Muscle layer of duodenum (tissue), 2 donors: ENCODE measurements around the gene PACS2.

ENCODE experiments used
- H3K27ac ChIP-seq: one replicate; pipeline ENCODE4 v1.7.0; 2013; ENCODE audit warnings: mild to moderate bottlenecking, low read length
- H3K27me3 ChIP-seq: one replicate; pipeline ENCODE4 v1.7.0; 2013; ENCODE audit warnings: low read depth, mild to moderate bottlenecking, control low read depth, low read length
- H3K36me3 ChIP-seq, 2 donors: one replicate each; pipeline ENCODE4 v1.7.0; 2013; ENCODE audit warnings: low read length in 2 of 2, control low read depth in 1 of 2, mild to moderate bottlenecking in 1 of 2; ENCODE audit not compliant: insufficient read depth in 2 of 2, control insufficient read depth in 1 of 2
- H3K4me1 ChIP-seq, 2 donors: one replicate each; pipeline ENCODE4 v1.7.0; 2013; ENCODE audit warnings: low read length in 2 of 2, mild to moderate bottlenecking in 2 of 2, control low read depth in 1 of 2, moderate library complexity in 1 of 2; ENCODE audit not compliant: insufficient read depth in 2 of 2, control insufficient read depth in 1 of 2
- H3K4me3 ChIP-seq, 2 donors: one replicate each; pipeline ENCODE4 v1.7.0; 2013; ENCODE audit warnings: low read length in 2 of 2, low read depth in 1 of 2, mild to moderate bottlenecking in 1 of 2
- H3K9me3 ChIP-seq, 2 donors: one replicate each; pipeline ENCODE4 v1.7.0; 2013; ENCODE audit warnings: low read length in 2 of 2, control low read depth in 1 of 2, mild to moderate bottlenecking in 1 of 2; ENCODE audit not compliant: control insufficient read depth in 1 of 2
- donor health status: healthy.

Gene PACS2

GRCh38 chr14:105368426-105368825 lies 53.9 kb downstream of the PACS2 start:
- Histone ChIP-seq H3K4me3 (no peak overlapping the region), H3K4me1 (peaks cover 0 to 8% of the 10 kb centered on the region in 2 donors), H3K36me3 (peaks cover 0 to 35% of the 10 kb centered on the region in 2 donors), H3K27ac (no peak overlapping the region), H3K27me3 (no peaks in the 10 kb centered on the region), H3K9me3 (no peaks in the 10 kb centered on the region)

GRCh38 chr14:105368910-105369652 lies 54.5 kb downstream of the PACS2 start:
- Histone ChIP-seq H3K36me3 (peaks cover 0 to 35% of the 10 kb centered on the region in 2 donors), H3K4me3 (no peak overlapping the region), H3K9me3 (no peaks in the 10 kb centered on the region), H3K27ac (no peak overlapping the region), H3K4me1 (peaks cover 0 to 8% of the 10 kb centered on the region in 2 donors), H3K27me3 (no peaks in the 10 kb centered on the region)

- no peaks in the 10 kb centered on the region for H3K27me3 ChIP-seq
- H3K9me3 ChIP-seq, result no peaks in the 10 kb centered on the region
- H3K4me1 ChIP-seq, result peaks cover 0 to 6% of the 10 kb centered on the region in 2 donors
- peaks cover 0 to 35% of the 10 kb centered on the region in 2 donors for H3K36me3 ChIP-seq
- no peak overlapping the region for H3K27ac ChIP-seq
- no peak overlapping the region for H3K4me3 ChIP-seq
Measured at GRCh38 chr14:105369653-105370040, 55.1 kb downstream of the PACS2 start.

- Histone ChIP-seq H3K36me3 (peaks cover 0 to 11% of the 10 kb centered on the region in 2 donors), H3K27me3 (no peaks in the 10 kb centered on the region)
Measured at GRCh38 chr14:105374389-105374788, 59.8 kb downstream of the PACS2 start.

GRCh38 chr14:105375635-105376057 lies 61.1 kb downstream of the PACS2 start:
- H3K4me3 ChIP-seq, result no peak overlapping the region
- no peaks in the 10 kb centered on the region for H3K27me3 ChIP-seq
- no peak overlapping the region for H3K27ac ChIP-seq
- no peaks in the 10 kb centered on the region for H3K9me3 ChIP-seq
- peaks cover 0 to 17% of the 10 kb centered on the region in 2 donors for H3K36me3 ChIP-seq
- H3K4me1 ChIP-seq, result peaks cover 0 to 4% of the 10 kb centered on the region in 2 donors

More at GRCh38 chr14:105374389-105374788, 59.8 kb downstream of the PACS2 start:
- Histone ChIP-seq H3K4me1 (peaks cover 0 to 4% of the 10 kb centered on the region in 2 donors), H3K9me3 (no peaks in the 10 kb centered on the region), H3K4me3 (no peak overlapping the region), H3K27ac (no peak overlapping the region)

GRCh38 chr14:105376521-105377440 lies 62.2 kb downstream of the PACS2 start:
- H3K27me3 ChIP-seq, result no peaks in the 10 kb centered on the region
- H3K9me3 ChIP-seq, result no peaks in the 10 kb centered on the region
- no peak overlapping the region for H3K27ac ChIP-seq
- H3K4me3 ChIP-seq, result no peak overlapping the region
- H3K36me3 ChIP-seq, result peaks cover 0 to 21% of the 10 kb centered on the region in 2 donors
- no peaks in the 10 kb centered on the region for H3K4me1 ChIP-seq

GRCh38 chr14:105377555-105378182 lies 63.1 kb downstream of the PACS2 start:
- Histone ChIP-seq H3K27ac (no peak overlapping the region), H3K4me1 (no peaks in the 10 kb centered on the region), H3K27me3 (no peaks in the 10 kb centered on the region), H3K4me3 (no peak overlapping the region), H3K36me3 (peaks cover 0 to 29% of the 10 kb centered on the region in 2 donors), H3K9me3 (no peaks in the 10 kb centered on the region)

DNA sequence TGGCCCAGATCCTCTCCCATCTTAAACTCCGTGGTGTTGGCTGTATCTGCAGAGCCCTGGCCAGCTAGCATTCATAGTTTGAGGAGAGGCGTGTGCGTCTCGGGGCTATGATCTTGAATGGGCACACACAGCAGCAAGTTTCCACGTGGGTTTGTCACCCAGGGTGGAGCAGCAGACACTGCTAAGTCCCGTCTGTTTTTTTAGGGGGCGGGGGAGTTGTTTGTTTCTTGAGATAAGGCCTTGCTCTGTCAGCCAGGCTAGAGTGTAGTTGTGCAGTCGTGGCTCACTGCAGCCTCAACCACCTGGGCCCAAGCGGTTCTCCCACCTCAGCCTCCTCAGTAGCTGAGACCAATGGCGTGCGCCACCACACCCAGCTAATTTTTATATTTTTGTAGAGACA lies 63.7 kb downstream of the PACS2 start:
- no peaks in the 10 kb centered on the region for H3K4me1 ChIP-seq
- H3K27ac ChIP-seq, result no peak overlapping the region
- H3K27me3 ChIP-seq, result no peaks in the 10 kb centered on the region
- H3K36me3 ChIP-seq, result peaks cover 0 to 34% of the 10 kb centered on the region in 2 donors
- H3K9me3 ChIP-seq, result no peaks in the 10 kb centered on the region
- H3K4me3 ChIP-seq, result no peak overlapping the region

DNA sequence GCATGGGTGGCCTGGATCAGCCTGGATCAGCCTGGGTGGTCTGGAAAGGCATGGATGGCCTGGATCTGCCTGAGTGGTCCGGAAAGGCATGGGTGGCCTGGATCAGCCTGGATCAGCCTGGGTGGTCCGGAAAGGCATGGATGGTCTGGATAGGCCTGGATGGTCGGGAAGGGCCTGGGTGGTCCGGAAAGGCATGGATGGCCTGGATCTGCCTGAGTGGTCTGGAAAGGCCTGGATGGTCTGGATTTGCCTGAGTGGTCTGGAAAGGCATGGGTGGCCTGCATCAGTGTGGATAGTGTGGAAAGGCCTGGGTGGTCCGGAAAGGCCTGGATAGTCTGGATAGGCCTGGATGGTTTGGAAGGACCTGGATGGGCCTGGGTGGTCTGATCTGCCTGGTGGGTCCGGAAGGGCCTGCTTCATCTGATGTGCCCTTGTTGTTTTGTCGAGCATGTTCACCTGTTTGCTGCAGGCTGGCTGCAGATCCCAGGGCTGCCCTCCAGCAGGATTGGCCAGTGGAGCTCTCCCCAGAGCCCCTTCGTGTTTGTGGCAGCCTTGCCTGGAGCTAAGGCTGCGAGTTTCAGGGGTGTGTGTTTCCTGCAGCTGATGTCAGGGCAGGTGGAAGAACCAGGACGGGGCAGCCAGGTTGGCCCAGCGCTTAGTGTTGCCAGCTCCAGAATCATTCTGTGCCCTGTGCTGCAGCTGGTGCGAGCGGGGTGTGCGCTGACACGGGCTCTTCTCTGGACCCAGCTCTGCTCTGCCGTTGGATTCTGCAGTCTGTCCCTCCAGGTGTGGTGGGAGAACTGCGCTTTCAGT lies 64.5 kb downstream of the PACS2 start:
- Histone ChIP-seq H3K27ac (no peak overlapping the region), H3K4me1 (no peaks in the 10 kb centered on the region), H3K27me3 (no peaks in the 10 kb centered on the region), H3K4me3 (no peak overlapping the region), H3K36me3 (peaks cover 0 to 43% of the 10 kb centered on the region in 2 donors), H3K9me3 (no peaks in the 10 kb centered on the region)

- Histone ChIP-seq H3K27ac (no peak overlapping the region), H3K4me1 (no peaks in the 10 kb centered on the region), H3K9me3 (no peaks in the 10 kb centered on the region), H3K36me3 (peaks cover 0 to 52% of the 10 kb centered on the region in 2 donors), H3K27me3 (no peaks in the 10 kb centered on the region), H3K4me3 (no peak overlapping the region)
Measured at GRCh38 chr14:105379946-105380345, 65.4 kb downstream of the PACS2 start.
